NCI-H510A (cell line): ENCODE data around the gene GNB1L.
"Not testable (repeated sequence)": the region's sequence is repeated elsewhere in the genome, so short reads cannot be mapped to it uniquely, and the experiment has no call there.

Experiments used
- DNase-seq: peaks from one replicate; lab custom pipeline; 2025; lab: John Stamatoyannopoulos, UW

The GNB1L gene

DNA sequence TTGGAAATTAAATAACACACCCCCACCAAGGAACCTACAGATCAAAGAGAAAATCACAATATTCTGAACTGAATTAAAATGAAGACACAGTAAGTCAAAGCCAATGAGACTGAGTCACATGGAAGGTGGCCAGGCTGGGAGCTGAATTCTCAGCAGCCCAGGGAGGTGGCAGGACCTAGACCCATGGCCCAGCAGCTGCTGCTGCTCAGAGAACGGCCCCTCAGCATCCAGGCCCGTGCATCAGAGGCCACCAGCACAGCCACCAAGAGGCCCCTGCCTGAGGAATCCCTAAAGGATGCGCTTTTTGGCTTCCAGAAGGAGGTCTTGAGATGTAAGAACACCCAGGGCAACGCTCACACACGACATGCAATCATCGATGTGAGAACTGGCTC, 59.1 kb downstream of the GNB1L start:
- DNase-seq: no peak

DNA sequence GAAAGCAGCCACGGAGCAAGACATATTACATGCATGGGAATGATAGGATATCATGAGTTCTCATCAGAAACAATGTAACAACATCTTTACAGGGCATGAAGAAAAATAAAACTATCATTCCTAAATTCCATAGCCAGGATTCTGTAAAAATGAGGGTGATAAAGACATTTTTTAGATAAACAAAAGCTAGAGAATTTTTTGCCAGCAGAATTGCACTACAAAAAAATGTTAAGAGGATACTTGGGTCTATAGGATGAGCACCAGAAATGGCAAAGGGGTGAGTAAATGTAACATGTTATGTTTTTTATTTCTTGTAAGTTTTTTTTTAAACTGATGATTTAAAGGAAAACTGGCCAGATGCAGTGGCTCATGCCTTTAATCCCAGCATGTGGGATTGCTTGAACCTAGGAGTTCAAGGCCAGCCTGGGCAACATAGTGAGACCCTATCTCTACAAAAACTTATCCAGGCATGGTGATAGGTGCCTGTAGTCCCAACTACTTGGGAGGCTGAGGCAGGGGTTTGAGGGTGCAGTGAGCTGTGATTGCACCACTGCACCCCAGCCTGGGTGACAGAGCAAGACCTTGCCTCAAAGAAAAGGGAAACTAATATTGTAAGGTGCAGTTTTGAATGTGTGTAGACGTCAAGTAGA, 60.9 kb downstream of the GNB1L start:
- DNase-seq: no peak

DNA sequence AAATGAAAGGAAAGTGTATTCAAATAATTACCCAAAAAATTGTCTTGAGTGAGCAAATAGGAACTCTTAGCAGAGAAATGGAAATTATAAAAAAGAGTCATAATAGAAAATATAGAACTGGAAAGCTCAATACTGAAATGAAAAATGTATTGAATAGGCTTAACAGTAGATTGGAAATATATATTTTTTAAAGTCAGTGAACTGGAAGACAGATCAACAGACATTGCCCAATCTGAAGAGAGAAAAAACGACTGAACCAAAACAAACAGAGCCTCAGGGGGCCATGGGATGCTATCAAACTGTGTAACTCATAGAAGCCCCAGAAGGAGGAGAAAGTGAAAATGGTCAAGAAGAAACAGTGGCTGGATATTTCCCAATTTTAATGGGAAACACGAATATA, 61.5 kb downstream of the GNB1L start:
- no peak for DNase-seq

DNA sequence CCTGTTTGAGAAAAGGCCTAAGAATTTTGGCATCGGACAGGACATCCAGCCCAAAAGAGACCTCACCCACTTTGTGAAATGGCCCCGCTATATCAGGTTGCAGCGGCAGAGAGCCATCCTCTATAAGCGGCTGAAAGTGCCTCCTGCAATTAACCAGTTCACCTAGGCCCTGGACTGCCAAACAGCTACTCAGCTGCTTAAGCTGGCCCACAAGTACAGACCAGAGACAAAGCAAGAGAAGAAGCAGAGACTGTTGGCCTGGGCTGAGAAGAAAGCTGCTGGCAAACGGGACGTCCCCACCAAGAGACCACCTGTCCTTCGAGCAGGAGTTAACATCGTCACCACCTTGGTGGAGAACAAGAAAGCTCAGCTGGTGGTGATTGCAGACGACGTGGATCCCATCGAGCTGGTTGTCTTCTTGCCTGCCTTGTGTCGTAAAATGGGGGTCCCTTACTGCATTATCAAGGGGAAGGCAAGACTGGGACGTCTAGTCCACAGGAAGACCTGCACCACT, 62.2 kb downstream of the GNB1L start:
- DNase-seq: not testable (repeated sequence)

DNA sequence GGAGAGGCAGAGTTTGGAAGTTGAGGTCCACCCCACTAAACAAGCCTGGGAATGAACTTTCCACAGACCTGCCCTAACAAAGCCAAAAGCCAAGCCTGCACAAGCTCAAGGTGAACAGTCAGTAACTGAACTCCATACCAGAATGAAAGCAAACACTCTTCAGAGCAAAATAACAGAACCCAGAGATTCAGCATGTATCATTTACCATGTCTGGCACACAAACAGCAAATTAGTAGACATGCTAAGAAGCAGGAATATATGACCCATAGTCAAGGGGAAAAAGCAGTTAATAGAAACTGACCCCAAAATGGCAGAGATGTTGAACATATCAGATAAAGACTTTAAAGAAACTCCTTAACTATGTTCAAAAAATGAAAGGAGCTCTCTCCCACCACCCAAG, 62.8 kb downstream of the GNB1L start:
- no peak for DNase-seq

DNA sequence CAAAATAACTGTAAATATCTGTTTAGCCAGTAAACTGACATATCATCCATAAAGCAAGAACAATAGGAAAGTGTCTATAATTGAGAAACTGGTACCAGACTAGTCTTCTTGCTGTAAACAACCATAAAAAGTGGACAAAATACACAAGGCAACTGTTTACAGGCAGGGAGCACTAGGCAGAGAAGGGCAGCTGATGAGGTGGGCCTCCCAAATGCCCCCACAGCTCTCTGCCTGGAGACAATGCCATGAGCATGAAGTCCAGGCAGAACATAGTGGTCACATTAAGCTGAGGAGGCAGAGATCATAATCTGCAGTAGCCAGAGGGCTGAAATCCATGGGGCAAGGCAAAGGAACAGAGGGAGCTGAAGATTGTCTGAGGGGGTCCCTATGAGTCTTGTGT, 63.4 kb downstream of the GNB1L start:
- no peak for DNase-seq

DNA sequence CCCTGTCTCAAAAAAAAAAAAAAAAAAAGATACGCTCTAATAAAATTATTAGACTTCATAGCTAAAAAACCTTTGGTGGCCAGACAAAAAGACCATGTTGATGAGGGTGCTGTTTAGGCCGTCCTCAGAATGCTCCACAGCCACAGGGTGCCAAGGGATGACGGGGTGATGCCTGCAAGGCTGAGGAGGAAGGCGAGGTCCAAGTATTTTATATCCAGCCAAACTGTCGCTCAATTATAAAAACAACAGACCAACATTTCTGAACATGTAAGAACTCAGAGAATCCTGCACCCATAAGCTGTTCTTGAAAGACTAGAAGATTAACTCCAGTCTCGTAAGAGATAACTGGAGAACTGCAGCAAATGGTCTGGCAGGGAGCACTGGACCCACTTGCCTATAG, 64.8 kb downstream of the GNB1L start:
- no peak for DNase-seq

DNA sequence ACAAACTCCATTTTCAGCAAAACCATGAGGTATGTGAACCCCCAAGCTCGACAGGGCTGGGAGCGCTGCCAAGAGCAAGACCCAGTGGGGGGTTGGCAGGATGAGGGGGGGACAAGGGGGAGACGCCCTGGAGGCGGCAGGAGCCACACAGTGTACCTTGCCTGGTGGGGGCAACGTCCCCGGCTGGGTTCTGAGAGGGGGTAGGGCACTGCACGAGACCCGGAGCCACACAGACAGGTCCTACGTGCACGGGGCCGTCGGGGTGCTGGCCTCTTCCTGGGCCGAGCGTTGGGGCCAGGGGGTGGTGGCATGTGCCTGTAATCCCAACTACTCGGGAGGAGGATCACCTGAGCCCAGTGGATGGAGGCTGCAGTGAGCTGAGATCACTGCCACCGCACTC, 65.3 kb downstream of the GNB1L start:
- no peak for DNase-seq

DNA sequence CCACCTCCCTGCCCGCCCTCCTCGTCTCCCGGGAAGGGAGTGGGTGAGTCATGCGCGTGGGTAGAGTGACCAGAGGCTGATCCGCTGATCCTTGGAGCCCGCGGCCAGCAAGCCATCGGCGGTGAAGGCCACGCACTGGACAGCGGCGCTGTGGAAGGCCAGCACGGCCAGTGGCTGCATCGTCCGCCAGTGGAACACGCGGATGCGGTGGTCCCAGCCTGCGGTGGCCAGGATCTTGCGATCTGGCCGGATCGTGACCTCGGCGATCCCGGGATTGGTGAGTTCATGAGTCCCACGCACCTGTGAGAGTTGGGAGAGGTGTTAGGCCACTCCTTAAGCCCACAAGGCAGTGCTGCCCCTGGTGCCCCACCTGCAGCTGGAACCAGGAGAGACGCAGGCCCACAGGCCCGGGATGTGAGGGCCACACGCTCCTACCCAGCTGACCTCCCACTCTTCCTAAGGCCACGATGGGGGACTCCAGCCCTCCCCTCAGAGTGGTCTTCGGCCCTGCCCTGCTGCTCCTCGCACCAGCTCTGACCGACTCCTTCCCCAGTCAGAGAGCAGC, 65.9 kb downstream of the GNB1L start:
- DNase-seq: no peak

DNA sequence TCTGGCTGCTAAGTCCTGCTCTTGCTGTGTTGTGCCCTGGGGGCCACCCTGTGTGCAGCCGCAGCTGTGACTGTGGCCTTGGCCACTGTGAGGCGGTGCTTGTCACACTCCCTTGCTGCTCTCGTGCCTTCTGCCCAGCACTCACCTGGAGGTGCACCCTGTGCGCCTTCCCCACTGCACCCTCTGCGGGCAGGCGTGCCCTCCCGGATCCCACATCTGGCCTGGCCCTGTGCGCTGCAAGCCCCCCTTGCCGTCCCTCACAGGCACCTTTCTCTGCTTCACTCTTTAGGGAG, 66.9 kb downstream of the GNB1L start:
- DNase-seq: no peak

DNA sequence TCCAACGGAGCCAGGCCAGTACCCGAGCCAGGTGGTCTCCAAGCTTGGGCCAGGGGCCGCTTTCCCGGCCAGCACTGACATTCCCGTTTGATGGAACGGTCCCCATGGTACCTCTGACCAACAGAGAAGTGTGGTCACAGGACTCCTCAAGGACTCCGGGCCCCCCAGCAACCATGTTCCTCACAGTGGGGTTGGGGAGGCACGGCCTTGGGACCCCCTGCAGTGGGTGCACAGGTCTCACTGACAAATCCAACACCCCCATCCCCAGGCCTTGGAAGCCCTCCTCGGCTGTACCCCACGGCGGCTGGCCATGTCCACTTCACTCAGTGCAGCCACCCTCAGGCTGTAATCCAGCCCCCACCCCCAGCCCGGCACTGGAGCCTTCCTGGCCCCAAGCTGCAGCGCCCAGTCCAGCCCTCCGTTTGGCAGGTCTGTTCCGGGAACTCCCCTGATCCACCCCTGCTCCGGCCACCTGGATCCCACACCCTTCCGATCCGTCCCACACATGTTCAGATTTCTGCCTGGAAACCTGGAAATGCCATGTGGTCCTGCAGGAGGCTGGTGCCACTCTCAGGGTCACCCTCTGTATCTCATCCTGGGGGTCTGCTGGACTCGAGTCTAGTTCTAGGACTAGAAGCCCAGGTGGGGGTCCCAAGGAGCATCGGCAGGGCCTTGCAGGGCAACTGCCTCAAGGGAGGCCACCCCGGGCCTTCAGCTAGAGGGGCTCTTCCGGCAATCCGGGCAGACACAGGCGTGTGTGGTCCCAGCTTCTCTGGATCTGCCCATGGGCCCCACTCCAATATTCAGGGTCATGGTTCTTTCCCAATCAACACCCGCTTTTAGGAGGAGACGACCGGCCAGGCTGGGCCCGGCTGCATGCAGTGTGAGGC, 67.5 kb downstream of the GNB1L start:
- no peak for DNase-seq

DNA sequence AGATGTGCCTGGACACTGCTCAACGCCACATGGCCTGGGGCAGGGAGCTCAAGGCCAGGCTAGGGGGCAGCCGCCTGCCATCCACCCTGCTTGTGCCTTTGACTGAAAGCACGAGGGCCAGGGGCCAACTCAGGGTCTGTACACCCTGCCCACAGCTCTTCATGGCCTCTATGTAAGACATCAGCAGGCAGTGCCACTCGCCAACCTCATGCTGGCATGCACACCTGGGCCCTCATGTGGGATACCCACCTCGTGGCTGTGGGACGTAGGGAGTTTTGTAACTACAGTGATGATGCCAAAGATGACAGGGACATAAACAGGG, 68.4 kb downstream of the GNB1L start:
- DNase-seq: no peak

DNA sequence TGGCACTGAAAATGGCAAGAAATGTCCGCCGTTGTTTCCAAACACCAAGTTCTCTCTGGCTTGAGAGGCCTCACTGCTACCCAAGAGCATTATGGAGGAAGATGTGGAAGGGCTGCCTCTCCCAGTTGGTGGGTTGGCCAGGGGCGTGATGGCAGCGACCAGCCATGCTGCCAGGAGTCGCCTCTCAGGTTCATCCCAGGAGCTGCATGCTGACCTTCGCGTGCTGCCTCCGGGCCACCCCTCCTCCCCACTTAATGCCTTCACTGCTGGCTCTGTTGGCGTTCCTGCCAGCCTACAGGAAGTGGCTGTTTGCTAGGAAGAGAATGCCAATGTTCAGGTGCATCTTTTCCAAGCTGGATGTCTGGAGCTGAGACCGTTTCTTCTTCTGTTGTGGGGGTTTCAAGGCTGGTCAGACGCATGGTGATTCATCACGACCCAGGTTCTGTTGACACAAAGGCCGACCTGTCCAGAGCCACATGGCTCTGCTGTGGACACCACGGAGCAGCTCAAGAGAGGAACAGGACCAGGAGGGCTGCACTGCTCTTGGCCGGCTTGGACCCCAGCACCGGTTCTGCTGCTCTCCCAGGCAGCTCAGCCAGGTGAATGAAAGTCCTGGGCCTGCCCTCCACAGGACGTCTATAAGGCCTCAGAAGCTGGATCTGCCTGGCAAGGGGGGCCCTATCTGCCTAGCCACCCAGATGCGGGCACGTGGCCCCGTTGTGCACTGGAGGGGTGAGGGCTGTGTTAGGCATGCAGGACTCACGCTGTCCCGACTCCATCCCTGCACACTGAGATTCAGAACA, 69.0 kb downstream of the GNB1L start:
- no peak for DNase-seq

DNA sequence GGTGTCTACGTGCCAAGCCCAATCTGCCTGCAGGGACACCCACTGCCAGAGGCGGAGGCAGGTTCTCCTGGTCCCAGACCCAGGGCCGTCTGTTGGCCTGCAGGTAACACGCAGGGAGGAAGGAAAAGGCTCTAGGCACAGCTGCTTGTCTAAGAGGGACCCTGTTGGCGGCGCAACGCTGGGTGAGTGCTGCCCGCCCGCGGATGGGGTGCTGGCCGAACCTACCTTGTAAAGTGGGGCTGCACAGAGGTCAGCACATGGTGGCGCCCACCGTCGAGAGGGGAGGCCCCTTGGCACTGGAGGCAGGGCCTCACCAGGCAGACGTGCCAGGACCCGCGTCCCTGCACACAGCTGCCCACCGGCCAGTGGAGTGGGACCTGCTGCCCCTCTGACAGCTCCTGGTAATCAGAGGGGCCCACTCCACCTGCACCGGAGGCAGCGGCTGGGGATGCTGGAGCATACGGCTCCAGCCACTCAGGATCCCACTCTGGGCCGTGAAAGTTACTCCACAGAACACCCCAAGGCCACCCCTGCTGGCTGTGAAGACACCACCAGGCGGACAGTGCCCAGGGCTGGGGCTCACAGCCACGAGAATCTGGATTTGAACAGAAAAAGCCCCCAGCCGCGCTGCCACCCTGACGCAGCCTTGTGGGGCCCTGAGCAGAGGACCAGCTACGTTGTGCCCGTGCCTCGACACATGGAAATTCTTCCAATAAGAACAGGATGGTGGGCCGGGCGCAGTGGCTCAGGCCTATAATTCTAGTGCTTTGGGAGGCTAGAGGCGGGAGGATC, 70.1 kb downstream of the GNB1L start:
- no peak for DNase-seq

DNA sequence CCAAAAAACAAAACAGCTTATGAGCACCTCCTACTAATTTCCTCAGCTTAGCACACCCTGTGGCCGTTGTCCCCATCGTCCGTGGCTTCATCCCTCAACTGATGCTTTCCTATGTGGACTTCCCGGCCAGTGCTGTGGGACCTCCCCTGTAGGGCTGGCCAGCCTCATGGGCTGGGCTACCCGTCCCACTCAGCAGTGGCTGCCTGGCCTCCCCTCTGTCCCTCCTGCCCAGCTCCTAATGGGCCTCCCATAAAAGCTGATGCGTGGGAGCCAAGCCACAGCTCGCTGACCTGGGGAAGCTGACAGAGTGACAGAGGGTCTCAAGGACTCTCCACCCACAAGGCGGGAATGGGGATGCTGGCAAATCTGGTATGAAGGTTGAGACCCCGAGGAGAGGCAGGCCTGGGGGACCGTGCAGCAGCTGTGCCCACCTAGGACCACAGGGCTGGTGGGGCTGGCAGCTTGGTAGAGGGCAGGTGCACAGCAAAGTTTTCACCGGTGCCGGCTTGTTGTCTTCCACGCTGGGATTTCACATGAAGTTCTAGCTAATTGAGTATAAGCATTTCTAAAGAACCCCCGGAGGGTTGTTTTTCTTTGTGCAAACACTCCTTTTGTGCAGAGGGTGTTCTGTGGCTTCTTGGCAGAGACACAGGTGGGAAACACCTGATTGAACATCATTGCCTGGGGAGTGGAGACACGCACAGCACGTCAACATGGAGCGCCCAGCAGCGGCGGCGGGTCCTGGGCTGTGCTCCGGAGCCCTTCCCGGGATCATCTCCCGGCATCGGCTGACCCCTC, 70.9 kb downstream of the GNB1L start:
- no peak for DNase-seq

DNA sequence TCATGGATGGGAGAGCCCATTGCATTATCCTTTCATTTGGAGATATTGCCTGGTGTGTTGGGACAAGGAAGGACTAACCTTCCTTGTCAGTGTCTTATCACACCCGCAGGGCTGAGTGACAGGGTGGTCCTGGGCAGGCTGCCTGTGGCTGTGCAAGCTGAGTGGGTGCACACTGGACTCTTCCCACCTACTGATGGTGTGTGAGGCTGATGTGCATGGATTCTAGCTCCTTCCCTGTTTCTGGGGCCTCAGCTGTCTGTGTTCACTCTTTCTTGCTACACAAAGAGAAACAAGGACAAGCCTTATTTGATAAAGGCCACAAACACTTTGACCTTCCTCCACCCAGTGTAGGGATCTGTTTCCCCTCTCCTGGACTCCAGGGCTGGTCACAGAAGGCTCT, 72.1 kb downstream of the GNB1L start:
- DNase-seq: no peak

DNA sequence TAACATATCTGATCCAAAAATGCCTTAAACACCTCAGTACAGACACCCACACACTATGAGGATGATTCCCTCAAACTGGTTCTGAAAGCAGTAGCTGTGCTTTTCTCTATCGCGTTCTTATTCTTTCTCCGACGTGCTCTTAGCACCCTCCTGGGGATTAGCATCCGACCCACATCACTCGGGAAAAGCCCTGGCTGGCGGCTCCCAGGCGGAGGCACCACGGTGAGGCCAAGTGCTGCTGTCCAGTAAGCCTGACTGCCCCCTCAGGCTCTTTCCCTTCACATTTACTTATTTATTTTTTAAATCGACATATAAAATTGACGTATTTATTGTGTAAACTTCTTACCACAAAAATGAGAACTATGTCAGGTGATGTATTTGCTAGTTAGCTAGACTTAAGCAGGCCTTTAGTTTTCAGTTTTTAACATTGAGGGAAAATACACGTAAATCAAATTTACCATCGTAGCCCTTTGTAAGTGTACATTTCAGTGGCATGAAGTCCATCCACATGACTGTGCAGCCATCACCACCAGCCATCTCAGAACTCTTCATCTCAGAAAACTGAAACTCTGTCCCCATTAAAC, 74.9 kb downstream of the GNB1L start:
- no peak for DNase-seq

DNA sequence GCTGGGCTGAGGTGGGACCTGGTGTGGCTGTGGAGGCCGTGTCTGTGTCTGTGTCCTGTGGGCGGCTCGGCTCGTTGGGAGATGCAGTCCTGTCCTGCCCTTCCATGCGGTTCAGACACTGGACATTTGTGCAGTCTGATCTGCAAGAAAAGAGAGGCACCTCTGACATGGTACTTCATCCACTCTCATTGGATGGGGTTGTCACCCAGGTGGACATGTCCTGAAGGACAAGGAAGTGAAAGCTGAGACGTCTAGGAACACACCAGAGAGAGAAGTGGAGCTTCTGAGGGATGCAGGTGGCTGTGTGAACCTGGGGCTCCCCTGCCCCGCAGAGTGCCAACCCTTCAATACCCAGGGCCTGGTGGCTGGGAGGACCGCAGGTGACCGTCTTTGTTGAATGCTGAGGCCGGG, 75.7 kb downstream of the GNB1L start:
- DNase-seq: no peak

DNA sequence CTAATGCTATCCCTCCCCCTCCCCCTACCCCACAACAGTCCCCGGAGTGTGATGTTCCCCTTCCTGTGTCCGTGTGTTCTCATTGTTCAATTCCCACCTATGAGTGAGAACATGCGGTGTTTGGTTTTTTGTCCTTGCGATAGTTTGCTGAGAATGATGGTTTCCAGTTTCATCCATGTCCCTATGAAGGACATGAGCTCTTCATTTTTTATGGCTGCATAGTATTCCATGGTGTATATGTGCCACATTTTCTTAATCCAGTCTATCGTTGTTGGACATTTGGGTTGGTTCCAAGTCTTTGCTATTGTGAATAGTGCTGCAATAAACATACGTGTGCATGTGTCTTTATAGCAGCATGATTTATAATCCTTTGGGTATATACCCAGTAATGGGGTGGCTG, 77.5 kb downstream of the GNB1L start:
- not testable (repeated sequence) for DNase-seq

DNA sequence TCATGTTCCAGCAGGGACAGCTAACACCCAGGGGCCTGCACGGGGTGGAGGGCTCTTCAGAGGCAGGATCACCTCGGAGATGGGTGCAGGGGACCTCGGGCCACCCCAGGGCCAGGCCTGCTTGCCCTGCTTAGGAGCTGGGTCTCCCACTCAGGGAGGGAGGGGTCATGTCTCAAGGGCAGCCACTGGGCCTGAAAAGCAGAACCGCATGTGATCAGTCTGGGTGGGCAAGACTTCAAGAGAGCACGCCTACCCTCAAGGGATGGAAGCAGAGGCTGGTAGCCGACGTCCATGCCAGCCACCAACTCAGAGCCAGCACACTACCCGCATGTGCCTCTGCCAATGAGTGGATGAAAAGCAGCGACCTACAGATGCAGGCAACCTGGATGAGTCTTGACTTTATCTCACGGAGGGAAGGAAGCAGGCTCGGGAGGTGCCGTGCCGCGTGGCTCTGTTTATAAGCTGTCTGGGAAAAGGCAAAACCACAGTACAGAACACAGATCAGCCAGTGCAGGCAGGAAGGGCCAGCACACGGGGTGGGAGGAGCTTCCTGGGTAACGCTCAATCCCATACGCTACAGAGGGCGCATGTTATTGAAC, 78.1 kb downstream of the GNB1L start:
- DNase-seq: no peak
